ENCODE results near the gene GPR142. TPM values are rescaled to one million over a fixed set of nuclear protein-coding genes. Genes with fewer than 3 reads are reported as not detected.

The GPR142 gene
- total RNA-seq, 1 donor from 2014 or later = not detected

DNA sequence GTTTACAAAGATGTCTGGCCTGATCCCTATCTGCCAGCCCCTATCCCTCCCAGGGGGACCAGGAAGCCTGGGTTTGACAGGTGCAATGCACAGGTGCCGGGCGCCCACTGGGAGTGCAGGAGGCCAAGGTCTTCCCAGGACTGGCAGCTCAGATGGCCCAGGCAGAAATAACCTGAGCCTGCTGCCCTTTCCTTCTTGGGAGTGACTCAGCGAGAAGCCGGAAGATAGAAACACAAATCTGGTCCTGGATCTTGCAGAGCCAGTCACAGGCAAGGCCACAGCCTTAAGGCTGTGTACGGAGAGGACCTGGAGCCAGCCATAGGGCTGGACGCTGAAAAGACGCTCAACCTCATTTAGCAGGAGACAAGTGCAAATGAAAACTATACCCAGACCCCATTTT, 27.7 kb downstream of the GPR142 start:
- no peak for ATAC-seq
- H3K4me1 ChIP-seq = no peaks in the 10 kb centered on the region
- no peaks in the 10 kb centered on the region for H3K36me3 ChIP-seq
- no peak overlapping the region for H3K27ac ChIP-seq
- H3K4me3 ChIP-seq = no peak overlapping the region
- H3K9me3 ChIP-seq = no peaks in the 10 kb centered on the region
- DNase-seq = no peak
- no peaks in the 10 kb centered on the region for H3K27me3 ChIP-seq (ENCODE audit: low read depth)
- TF ChIP-seq, protein P1, sequence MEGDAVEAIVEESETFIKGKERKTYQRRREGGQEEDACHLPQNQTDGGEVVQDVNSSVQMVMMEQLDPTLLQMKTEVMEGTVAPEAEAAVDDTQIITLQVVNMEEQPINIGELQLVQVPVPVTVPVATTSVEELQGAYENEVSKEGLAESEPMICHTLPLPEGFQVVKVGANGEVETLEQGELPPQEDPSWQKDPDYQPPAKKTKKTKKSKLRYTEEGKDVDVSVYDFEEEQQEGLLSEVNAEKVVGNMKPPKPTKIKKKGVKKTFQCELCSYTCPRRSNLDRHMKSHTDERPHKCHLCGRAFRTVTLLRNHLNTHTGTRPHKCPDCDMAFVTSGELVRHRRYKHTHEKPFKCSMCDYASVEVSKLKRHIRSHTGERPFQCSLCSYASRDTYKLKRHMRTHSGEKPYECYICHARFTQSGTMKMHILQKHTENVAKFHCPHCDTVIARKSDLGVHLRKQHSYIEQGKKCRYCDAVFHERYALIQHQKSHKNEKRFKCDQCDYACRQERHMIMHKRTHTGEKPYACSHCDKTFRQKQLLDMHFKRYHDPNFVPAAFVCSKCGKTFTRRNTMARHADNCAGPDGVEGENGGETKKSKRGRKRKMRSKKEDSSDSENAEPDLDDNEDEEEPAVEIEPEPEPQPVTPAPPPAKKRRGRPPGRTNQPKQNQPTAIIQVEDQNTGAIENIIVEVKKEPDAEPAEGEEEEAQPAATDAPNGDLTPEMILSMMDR (IDR thresholded peaks at IDR 0.05) = no peak
- intact Hi-C loops (cut with DNase I) = no loop called here

DNA sequence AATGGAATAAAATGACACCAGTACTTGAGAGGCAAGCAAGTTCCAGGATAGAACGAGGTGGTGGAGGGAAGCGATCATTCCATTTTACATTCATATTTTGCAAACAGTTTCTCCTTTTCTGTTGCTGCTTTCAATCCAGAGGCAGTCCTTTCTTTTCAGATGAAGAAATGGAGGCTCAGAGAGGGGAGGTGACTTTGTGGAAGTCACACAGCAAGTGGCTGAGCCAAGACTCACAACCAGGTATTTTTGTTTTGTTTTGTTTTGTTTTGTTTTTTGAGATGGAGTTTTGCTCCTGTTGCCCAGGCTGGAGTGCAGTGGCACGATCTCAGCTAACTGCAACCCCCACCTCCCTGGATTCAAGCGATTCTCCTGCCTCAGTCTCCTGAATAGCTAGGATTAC, 29.3 kb downstream of the GPR142 start:
- DNase-seq (no peak), ATAC-seq (no peak)
- no peaks in the 10 kb centered on the region for H3K36me3 ChIP-seq
- intact Hi-C loops (cut with DNase I) = no loop called here
- H3K4me3 ChIP-seq = no peak overlapping the region
- TF ChIP-seq, protein P1 (IDR thresholded peaks at IDR 0.05) = no peak
- H3K27me3 ChIP-seq (ENCODE audit: low read depth) = no peaks in the 10 kb centered on the region
- H3K9me3 ChIP-seq = no peaks in the 10 kb centered on the region
- no peaks in the 10 kb centered on the region for H3K4me1 ChIP-seq
- no peak overlapping the region for H3K27ac ChIP-seq

DNA sequence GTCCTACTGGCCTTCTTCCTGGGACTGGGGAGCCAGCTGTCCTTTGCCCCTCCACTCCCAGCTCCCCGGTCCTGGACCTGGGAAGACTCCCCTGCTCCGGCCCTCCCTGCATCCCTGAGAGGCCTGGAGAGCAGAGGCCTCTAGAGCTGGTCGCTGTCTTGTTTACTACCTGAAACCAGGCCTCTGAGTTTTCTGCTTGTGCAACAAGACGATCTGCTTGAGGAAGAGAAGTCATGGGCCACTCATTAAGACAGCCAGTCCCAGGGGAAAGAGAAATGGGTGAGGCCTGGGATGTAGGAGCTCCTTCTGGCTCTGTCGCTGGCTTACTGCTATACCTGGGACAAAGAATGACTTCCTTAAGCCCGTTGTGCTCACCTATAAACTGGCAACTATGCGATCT, 34.7 kb downstream of the GPR142 start:
- no peaks in the 10 kb centered on the region for H3K9me3 ChIP-seq
- intact Hi-C loops (cut with DNase I) = no loop called here
- no peak overlapping the region for H3K27ac ChIP-seq
- ATAC-seq (no peak), DNase-seq (no peak)
- H3K27me3 ChIP-seq (ENCODE audit: low read depth) = no peaks in the 10 kb centered on the region
- no peaks in the 10 kb centered on the region for H3K4me1 ChIP-seq
- H3K36me3 ChIP-seq = no peaks in the 10 kb centered on the region
- TF ChIP-seq, protein P1 (IDR thresholded peaks at IDR 0.05) = no peak
- no peak overlapping the region for H3K4me3 ChIP-seq

DNA sequence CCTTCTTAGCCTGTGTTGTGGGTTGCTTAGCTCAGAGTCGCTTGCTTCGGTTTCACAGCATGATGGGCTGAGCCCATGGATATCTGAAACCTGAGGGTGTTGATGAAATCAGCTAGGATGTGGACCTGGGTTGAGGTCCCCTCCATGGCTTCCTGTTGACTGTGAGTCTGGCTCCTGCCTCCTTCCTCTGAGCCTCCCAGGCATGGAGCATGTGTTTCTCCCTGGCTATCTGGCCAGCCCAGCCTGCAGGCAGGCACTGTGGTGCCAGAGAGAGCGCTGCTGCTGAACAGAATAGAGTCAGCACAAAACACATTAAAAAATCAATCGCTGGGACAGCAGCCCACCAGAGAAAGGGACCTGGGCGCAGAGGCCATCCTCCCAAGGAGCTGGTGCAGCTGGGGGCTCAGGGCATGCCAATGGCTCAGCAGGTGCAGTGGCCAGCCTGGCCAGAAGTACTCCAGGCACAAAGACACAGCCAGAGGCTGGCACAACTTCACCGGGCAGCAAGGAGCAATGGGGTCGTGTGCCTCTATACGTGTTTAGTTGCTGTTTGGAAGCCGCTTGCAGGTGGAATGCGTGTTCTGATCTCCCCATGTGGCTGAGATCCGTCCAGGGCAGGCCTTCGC, 36.3 kb downstream of the GPR142 start:
- no peaks in the 10 kb centered on the region for H3K4me1 ChIP-seq
- DNase-seq = no peak
- H3K27ac ChIP-seq = no peak overlapping the region
- no peaks in the 10 kb centered on the region for H3K27me3 ChIP-seq (ENCODE audit: low read depth)
- no peaks in the 10 kb centered on the region for H3K36me3 ChIP-seq
- intact Hi-C loops (cut with DNase I) = no loop called here
- no peak overlapping the region for H3K4me3 ChIP-seq
- ATAC-seq = no peak
- TF ChIP-seq, protein P1 (IDR thresholded peaks at IDR 0.05) = no peak
- H3K9me3 ChIP-seq = no peaks in the 10 kb centered on the region

DNA sequence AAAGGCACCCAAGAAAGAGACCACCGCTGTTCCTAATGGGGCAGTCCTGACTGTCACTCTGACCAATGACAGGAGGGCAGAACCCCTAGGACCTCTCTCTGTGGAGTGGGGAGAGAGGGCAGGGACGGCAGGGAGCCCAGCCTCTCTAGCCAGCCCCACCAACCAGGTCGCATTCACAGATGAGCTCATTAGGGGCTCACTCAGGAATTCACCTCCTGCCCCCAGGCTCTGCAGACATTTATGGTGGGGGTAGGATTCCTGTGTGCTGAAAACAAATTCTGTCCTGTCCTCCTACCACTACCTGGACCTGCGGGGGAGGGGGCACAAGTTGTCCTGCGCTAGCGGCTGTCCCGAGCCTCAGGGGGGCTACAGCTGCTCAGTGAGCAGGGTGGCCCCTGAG, 36.9 kb downstream of the GPR142 start:
- TF ChIP-seq, protein P1 (IDR thresholded peaks at IDR 0.05) = no peak
- no peaks in the 10 kb centered on the region for H3K36me3 ChIP-seq
- H3K4me3 ChIP-seq = no peak overlapping the region
- no peak for ATAC-seq
- no peaks in the 10 kb centered on the region for H3K4me1 ChIP-seq
- no peak for DNase-seq
- H3K9me3 ChIP-seq = no peaks in the 10 kb centered on the region
- no peak overlapping the region for H3K27ac ChIP-seq
- intact Hi-C loops (cut with DNase I) = no loop called here
- H3K27me3 ChIP-seq (ENCODE audit: low read depth) = no peaks in the 10 kb centered on the region
